ENCODE data around the gene ZAR1L.

The ZAR1L gene

GRCh38 chr13:32254916-32255723 lies 60.0 kb downstream of the ZAR1L start:
- no peak for DNase-seq

- DNase-seq: no peak
These were observed 60.7 kb downstream of the ZAR1L start for GRCh38 chr13:32254416-32254815.

- DNase-seq: no peak
These were observed 61.2 kb downstream of the ZAR1L start for GRCh38 chr13:32253911-32254399.
